HEK293 (cell line): ENCODE results near the gene TIGD1.

Source experiments
- CTCF ChIA-PET: fragments of 350-600 bp; formaldehyde crosslinking; extraction: SDS; loops from one replicate; lab custom pipeline; 2021; ENCODE audit warnings: antibody characterized with exemption; lab: Yijun Ruan, JAX
- POLR2A ChIA-PET: fragments of 300-600 bp; formaldehyde crosslinking; extraction: SDS; loops from one replicate; lab custom pipeline; 2020; ENCODE audit warnings: antibody characterized with exemption, inconsistent platforms; lab: Yijun Ruan, JAX
- H3K27ac ChIP-seq: fragments of 200-500 bp; sonication (Bioruptor generic); 2 replicates; pipeline ENCODE4 v1.5.1; 2014; ENCODE audit warnings: low read depth, low read length, control low read depth, inconsistent platforms; ENCODE audit errors: extremely low read depth
- H3K36me3 ChIP-seq, 2 experiments: fragments of 200-500 bp in 1 of 2; sonication (Bioruptor generic) in 1 of 2; 1 replicate in 1 of 2; 2 replicates in 1 of 2; pipeline ENCODE4 v1.5.1; 2014 to 2017; ENCODE audit warnings: inconsistent platforms in 2 of 2, low read length in 2 of 2; ENCODE audit not compliant: control insufficient read depth in 2 of 2, insufficient read depth in 1 of 2
- H3K4me1 ChIP-seq: fragments of 200-500 bp; sonication (Bioruptor generic); 2 replicates; pipeline ENCODE4 v1.5.1; 2014; ENCODE audit warnings: mild to moderate bottlenecking, low read length, inconsistent platforms; ENCODE audit not compliant: control insufficient read depth, insufficient read depth
- H3K4me3 ChIP-seq: 2 replicates; pipeline ENCODE4 v1.5.1; 2011; ENCODE audit warnings: low read depth, mild to moderate bottlenecking, control low read depth, low read length, moderate library complexity
- H3K9me3 ChIP-seq: fragments of 200-500 bp; sonication (Bioruptor generic); 2 replicates; pipeline ENCODE4 v1.5.1; 2014; ENCODE audit warnings: low read depth, low read length, inconsistent platforms; ENCODE audit not compliant: control insufficient read depth, insufficient read depth
- FEZF1 ChIP-seq: fragments of 450-650 bp; formaldehyde crosslinking; IDR thresholded peaks from 2 replicates; pipeline ENCODE4 v1.5.1; 2016; ENCODE audit warnings: missing biosample characterization, missing genetic modification characterization
- GLI2 ChIP-seq: fragments of 450-650 bp; formaldehyde crosslinking; IDR thresholded peaks from 2 replicates; pipeline ENCODE4; 2017; ENCODE audit warnings: missing biosample characterization, missing genetic modification characterization, low read depth, borderline replicate concordance
- IKZF3 ChIP-seq: fragments of 450-650 bp; IDR thresholded peaks from 2 replicates; pipeline ENCODE4 v1.5.0; 2018; ENCODE audit warnings: missing biosample characterization, mild to moderate bottlenecking, missing genetic modification characterization, moderate library complexity
- KLF7 ChIP-seq: fragments of 450-650 bp; formaldehyde crosslinking; IDR thresholded peaks from 2 replicates; pipeline ENCODE4 v1.5.1; 2016; ENCODE audit warnings: missing biosample characterization, missing genetic modification characterization, borderline replicate concordance
- OVOL3 ChIP-seq: fragments of 450-650 bp; formaldehyde crosslinking; IDR thresholded peaks from 2 replicates; pipeline ENCODE4 v1.5.1; 2016; ENCODE audit warnings: missing biosample characterization, missing genetic modification characterization
- RBAK ChIP-seq: fragments of 450-650 bp; formaldehyde crosslinking; IDR thresholded peaks from 2 replicates; pipeline ENCODE4 v1.5.1; 2016; ENCODE audit warnings: missing biosample characterization, missing genetic modification characterization
- ZBTB8A ChIP-seq: fragments of 450-650 bp; formaldehyde crosslinking; IDR thresholded peaks from 2 replicates; pipeline ENCODE4 v1.5.1; 2016; ENCODE audit warnings: missing biosample characterization, missing genetic modification characterization
- ZFP37 ChIP-seq: fragments of 450-650 bp; formaldehyde crosslinking; IDR thresholded peaks from 2 replicates; pipeline ENCODE4 v1.5.1; 2016; ENCODE audit warnings: missing biosample characterization, missing genetic modification characterization
- ZNF112 ChIP-seq: fragments of 450-650 bp; formaldehyde crosslinking; IDR thresholded peaks from 2 replicates; pipeline ENCODE4 v1.5.0; 2017; ENCODE audit warnings: missing biosample characterization, missing genetic modification characterization
- ZNF121 ChIP-seq: fragments of 450-650 bp; formaldehyde crosslinking; IDR thresholded peaks from 2 replicates; pipeline ENCODE4 v1.5.1; 2016; ENCODE audit warnings: missing biosample characterization, missing genetic modification characterization
- ZNF140 ChIP-seq: fragments of 450-650 bp; formaldehyde crosslinking; IDR thresholded peaks from 2 replicates; pipeline ENCODE4 v1.5.1; 2016; ENCODE audit warnings: missing biosample characterization, missing genetic modification characterization
- ZNF146 ChIP-seq: fragments of 450-650 bp; formaldehyde crosslinking; IDR thresholded peaks from 2 replicates; pipeline ENCODE4 v1.5.1; 2016; ENCODE audit warnings: missing biosample characterization, missing genetic modification characterization
- ZNF157 ChIP-seq: fragments of 450-650 bp; formaldehyde crosslinking; IDR thresholded peaks from 2 replicates; pipeline ENCODE4 v1.5.1; 2016; ENCODE audit warnings: missing biosample characterization, missing genetic modification characterization
- ZNF335 ChIP-seq: fragments of 450-650 bp; formaldehyde crosslinking; conservative IDR thresholded peaks from 2 replicates; pipeline ENCODE4 v1.5.1; 2016; ENCODE audit warnings: missing biosample characterization, missing genetic modification characterization
- ZNF354C ChIP-seq: fragments of 450-650 bp; formaldehyde crosslinking; IDR thresholded peaks from 2 replicates; pipeline ENCODE4 v1.5.1; 2016; ENCODE audit warnings: missing biosample characterization, missing genetic modification characterization, low read depth, borderline replicate concordance
- ZNF76 ChIP-seq: fragments of 450-650 bp; formaldehyde crosslinking; IDR thresholded peaks from 2 replicates; pipeline ENCODE4; 2016; ENCODE audit warnings: low read depth, missing biosample characterization, missing genetic modification characterization, borderline replicate concordance
- ZSCAN16 ChIP-seq: fragments of 450-650 bp; formaldehyde crosslinking; IDR thresholded peaks from 2 replicates; pipeline ENCODE4 v1.5.1; 2016; ENCODE audit warnings: missing biosample characterization, missing genetic modification characterization
- TF ChIP-seq, protein P1 (sequence below): fragments of 450-650 bp; formaldehyde crosslinking; IDR thresholded peaks from 2 replicates; pipeline ENCODE4 v1.5.1; 2016; ENCODE audit warnings: missing biosample characterization, missing genetic modification characterization
- TF ChIP-seq, protein P2 (sequence below): fragments of 450-650 bp; formaldehyde crosslinking; IDR thresholded peaks from 2 replicates; pipeline ENCODE4 v1.5.1; 2016; ENCODE audit warnings: missing biosample characterization, missing genetic modification characterization
- TF ChIP-seq, protein P3 (sequence below): fragments of 450-650 bp; formaldehyde crosslinking; IDR thresholded peaks from 2 replicates; pipeline ENCODE4 v1.5.1; 2016; ENCODE audit warnings: missing biosample characterization, missing genetic modification characterization
- TF ChIP-seq, protein P4 (sequence below): fragments of 450-650 bp; formaldehyde crosslinking; IDR thresholded peaks from 2 replicates; pipeline ENCODE4 v1.5.1; 2016; ENCODE audit warnings: missing biosample characterization, missing genetic modification characterization
- TF ChIP-seq, protein P5 (sequence below): fragments of 450-650 bp; formaldehyde crosslinking; IDR thresholded peaks from 2 replicates; pipeline ENCODE4 v1.5.1; 2017; ENCODE audit warnings: missing biosample characterization, missing genetic modification characterization

TIGD1 gene

DNA sequence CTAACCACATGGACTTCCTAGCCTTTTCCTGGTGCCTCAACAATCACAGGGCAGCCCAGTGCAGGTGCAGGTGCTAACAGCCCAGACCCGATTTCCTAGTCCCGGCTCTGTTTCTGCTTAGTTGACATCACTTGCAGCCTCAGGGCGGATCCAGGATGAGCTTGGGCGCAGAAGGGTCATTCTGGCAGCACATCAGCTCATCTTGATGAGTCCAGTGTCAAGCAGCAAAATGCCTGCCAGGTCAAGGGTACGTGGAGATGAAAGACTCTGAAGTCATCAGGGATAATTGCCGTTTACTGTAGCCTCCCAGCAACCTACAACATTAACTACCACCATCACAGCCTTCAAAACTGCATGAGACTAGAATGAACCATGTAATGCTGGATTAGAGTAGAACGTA is 43.6 kb upstream of the TIGD1 start:
- TF ChIP-seq, protein P1, sequence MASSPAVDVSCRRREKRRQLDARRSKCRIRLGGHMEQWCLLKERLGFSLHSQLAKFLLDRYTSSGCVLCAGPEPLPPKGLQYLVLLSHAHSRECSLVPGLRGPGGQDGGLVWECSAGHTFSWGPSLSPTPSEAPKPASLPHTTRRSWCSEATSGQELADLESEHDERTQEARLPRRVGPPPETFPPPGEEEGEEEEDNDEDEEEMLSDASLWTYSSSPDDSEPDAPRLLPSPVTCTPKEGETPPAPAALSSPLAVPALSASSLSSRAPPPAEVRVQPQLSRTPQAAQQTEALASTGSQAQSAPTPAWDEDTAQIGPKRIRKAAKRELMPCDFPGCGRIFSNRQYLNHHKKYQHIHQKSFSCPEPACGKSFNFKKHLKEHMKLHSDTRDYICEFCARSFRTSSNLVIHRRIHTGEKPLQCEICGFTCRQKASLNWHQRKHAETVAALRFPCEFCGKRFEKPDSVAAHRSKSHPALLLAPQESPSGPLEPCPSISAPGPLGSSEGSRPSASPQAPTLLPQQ (tag by site-specific recombination): no peak
- TF ChIP-seq ZNF121 (no peak), ZSCAN16 (tag by site-specific recombination) (no peak), ZNF76 (tag by site-specific recombination) (no peak), ZFP37 (no peak), ZNF354C (no peak), KLF7 (tag by site-specific recombination) (no peak), GLI2 (tag by site-specific recombination) (no peak)
- TF ChIP-seq, protein P2, sequence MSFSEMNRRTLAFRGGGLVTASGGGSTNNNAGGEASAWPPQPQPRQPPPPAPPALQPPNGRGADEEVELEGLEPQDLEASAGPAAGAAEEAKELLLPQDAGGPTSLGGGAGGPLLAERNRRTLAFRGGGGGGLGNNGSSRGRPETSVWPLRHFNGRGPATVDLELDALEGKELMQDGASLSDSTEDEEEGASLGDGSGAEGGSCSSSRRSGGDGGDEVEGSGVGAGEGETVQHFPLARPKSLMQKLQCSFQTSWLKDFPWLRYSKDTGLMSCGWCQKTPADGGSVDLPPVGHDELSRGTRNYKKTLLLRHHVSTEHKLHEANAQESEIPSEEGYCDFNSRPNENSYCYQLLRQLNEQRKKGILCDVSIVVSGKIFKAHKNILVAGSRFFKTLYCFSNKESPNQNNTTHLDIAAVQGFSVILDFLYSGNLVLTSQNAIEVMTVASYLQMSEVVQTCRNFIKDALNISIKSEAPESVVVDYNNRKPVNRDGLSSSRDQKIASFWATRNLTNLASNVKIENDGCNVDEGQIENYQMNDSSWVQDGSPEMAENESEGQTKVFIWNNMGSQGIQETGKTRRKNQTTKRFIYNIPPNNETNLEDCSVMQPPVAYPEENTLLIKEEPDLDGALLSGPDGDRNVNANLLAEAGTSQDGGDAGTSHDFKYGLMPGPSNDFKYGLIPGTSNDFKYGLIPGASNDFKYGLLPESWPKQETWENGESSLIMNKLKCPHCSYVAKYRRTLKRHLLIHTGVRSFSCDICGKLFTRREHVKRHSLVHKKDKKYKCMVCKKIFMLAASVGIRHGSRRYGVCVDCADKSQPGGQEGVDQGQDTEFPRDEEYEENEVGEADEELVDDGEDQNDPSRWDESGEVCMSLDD (tag by site-specific recombination): no peak
- TF ChIP-seq, protein P3, sequence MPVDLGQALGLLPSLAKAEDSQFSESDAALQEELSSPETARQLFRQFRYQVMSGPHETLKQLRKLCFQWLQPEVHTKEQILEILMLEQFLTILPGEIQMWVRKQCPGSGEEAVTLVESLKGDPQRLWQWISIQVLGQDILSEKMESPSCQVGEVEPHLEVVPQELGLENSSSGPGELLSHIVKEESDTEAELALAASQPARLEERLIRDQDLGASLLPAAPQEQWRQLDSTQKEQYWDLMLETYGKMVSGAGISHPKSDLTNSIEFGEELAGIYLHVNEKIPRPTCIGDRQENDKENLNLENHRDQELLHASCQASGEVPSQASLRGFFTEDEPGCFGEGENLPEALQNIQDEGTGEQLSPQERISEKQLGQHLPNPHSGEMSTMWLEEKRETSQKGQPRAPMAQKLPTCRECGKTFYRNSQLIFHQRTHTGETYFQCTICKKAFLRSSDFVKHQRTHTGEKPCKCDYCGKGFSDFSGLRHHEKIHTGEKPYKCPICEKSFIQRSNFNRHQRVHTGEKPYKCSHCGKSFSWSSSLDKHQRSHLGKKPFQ (tag by site-specific recombination): no peak
- TF ChIP-seq, protein P4, sequence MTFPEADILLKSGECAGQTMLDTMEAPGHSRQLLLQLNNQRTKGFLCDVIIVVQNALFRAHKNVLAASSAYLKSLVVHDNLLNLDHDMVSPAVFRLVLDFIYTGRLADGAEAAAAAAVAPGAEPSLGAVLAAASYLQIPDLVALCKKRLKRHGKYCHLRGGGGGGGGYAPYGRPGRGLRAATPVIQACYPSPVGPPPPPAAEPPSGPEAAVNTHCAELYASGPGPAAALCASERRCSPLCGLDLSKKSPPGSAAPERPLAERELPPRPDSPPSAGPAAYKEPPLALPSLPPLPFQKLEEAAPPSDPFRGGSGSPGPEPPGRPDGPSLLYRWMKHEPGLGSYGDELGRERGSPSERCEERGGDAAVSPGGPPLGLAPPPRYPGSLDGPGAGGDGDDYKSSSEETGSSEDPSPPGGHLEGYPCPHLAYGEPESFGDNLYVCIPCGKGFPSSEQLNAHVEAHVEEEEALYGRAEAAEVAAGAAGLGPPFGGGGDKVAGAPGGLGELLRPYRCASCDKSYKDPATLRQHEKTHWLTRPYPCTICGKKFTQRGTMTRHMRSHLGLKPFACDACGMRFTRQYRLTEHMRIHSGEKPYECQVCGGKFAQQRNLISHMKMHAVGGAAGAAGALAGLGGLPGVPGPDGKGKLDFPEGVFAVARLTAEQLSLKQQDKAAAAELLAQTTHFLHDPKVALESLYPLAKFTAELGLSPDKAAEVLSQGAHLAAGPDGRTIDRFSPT (tag by site-specific recombination): no peak
- TF ChIP-seq, protein P5, sequence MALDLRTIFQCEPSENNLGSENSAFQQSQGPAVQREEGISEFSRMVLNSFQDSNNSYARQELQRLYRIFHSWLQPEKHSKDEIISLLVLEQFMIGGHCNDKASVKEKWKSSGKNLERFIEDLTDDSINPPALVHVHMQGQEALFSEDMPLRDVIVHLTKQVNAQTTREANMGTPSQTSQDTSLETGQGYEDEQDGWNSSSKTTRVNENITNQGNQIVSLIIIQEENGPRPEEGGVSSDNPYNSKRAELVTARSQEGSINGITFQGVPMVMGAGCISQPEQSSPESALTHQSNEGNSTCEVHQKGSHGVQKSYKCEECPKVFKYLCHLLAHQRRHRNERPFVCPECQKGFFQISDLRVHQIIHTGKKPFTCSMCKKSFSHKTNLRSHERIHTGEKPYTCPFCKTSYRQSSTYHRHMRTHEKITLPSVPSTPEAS (tag by site-specific recombination): no peak
- TF ChIP-seq, all 188 proteins: peak for 0
- H3K9me3 ChIP-seq: no peaks in the 10 kb centered on the region
- no peak overlapping the region for H3K27ac ChIP-seq
- H3K4me3 ChIP-seq: no peak overlapping the region
- no peaks in the 10 kb centered on the region for H3K36me3 ChIP-seq
- no peaks in the 10 kb centered on the region for H3K4me1 ChIP-seq
- CTCF ChIA-PET: no interaction called here
- POLR2A ChIA-PET: no interaction called here

DNA sequence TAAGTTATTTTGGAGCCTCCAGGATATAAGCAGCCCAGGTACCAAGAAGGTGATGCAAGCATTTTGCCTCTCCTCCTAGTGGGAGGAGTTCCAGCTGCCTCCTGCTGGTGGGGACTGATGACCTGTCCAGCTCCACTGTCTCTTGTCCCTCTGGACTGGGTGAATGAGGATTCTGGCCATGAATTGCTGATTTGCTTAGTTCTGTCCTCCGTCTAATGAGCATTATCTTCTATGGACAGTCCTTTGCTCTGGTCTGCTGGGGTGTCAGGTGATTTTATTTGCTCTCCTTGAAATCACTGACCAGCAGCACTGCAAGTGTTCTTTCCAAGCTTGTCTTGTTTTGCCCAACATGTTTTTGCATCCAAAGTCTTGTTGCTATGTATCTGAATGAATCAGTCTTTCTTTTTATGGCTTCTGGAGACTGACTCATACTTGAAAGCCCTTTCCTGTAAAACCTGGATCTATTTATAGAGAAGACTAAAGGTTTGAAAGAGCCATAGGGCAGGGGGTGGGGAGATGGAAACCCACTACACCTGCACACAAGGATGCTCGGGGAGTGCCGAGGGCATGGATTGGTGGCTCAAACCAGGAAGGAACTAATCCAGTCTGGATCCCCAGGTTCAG is 42.5 kb upstream of the TIGD1 start:
- Histone ChIP-seq H3K9me3 (no peaks in the 10 kb centered on the region), H3K36me3 (no peaks in the 10 kb centered on the region), H3K4me1 (no peaks in the 10 kb centered on the region), H3K4me3 (no peak overlapping the region), H3K27ac (no peak overlapping the region)
- ChIA-PET CTCF (interaction anchor here (0.6 to 1.2 kb wide), 4 partner anchors 8 to 585 kb away, joined by 3 read pairs; no protein-coding TSS in a partner anchor), POLR2A (interaction anchor here (0.8 kb wide), 1 partner anchor 40 kb away, joined by 3 read pairs; the partner anchor contains the start of gene EFHD1)
- TF ChIP-seq FEZF1 (tag by site-specific recombination) (no peak), RBAK (tag by site-specific recombination) (no peak), ZBTB8A (tag by site-specific recombination) (no peak), ZNF112 (tag by site-specific recombination) (no peak), ZNF146 (no peak), ZNF140 (tag by site-specific recombination) (no peak), ZNF157 (tag by site-specific recombination) (no peak), ZNF335 (tag by site-specific recombination) (no peak), OVOL3 (tag by site-specific recombination) (no peak), IKZF3 (no peak)
